GM23338 (cell line): Measurements from ENCODE around the gene VARS2. TPM values are rescaled to one million over a fixed set of nuclear protein-coding genes. Genes with fewer than 3 reads are reported as not detected.

ENCODE experiments used
- ATAC-seq: fragments of 200-7000 bp; cut with Tn5 transposase; 3 replicates; pipeline ENCODE4 v1.9.1; 2020
- DNase-seq: peaks from one replicate; pipeline ENCODE4 v3.0.0-alpha.2; 2015; ENCODE audit warnings: low spot score
- H2AFZ ChIP-seq: fragments of 200-600 bp; sonication (generic); 2 replicates; pipeline ENCODE4 v1.8.0; 2016; ENCODE audit warnings: antibody characterized with exemption, mild to moderate bottlenecking, moderate library complexity
- H3F3A ChIP-seq: fragments of 200-600 bp; sonication (generic); replicated peaks from 2 replicates; pipeline ENCODE4 v1.8.0; 2017; ENCODE audit warnings: antibody characterized with exemption, mixed run types, low read depth
- H3K27ac ChIP-seq: fragments of 200-600 bp; sonication (generic); 2 replicates; pipeline ENCODE4 v1.6.1; 2016; ENCODE audit warnings: low read depth
- H3K27me3 ChIP-seq: fragments of 200-600 bp; sonication (generic); 2 replicates; pipeline ENCODE4 v1.8.0; 2016; ENCODE audit warnings: mild to moderate bottlenecking, mixed run types, moderate library complexity; ENCODE audit not compliant: insufficient read depth
- H3K36me3 ChIP-seq: fragments of 200-600 bp; sonication (generic); 2 replicates; pipeline ENCODE4 v1.8.0; 2016; ENCODE audit warnings: mild to moderate bottlenecking; ENCODE audit not compliant: insufficient read depth
- H3K4me1 ChIP-seq: fragments of 200-600 bp; sonication (generic); 2 replicates; pipeline ENCODE4 v1.8.0; 2016; ENCODE audit warnings: mild to moderate bottlenecking, moderate library complexity; ENCODE audit not compliant: insufficient read depth
- H3K4me2 ChIP-seq: fragments of 200-600 bp; sonication (generic); 2 replicates; pipeline ENCODE4 v1.7.1; 2017; ENCODE audit warnings: mixed run types
- H3K4me3 ChIP-seq: fragments of 200-600 bp; sonication (generic); 2 replicates; pipeline ENCODE4 v1.6.1; 2016; ENCODE audit warnings: mixed run types
- H3K79me2 ChIP-seq: fragments of 200-600 bp; sonication (generic); replicated peaks from 2 replicates; pipeline ENCODE4 v1.8.0; 2017; ENCODE audit warnings: mild to moderate bottlenecking; ENCODE audit not compliant: insufficient read depth
- H3K9me2 ChIP-seq: fragments of 200-600 bp; sonication (generic); 2 replicates; pipeline ENCODE4 v1.8.0; 2017; ENCODE audit not compliant: insufficient read depth
- H4K20me1 ChIP-seq: fragments of 200-600 bp; sonication (generic); replicated peaks from 2 replicates; pipeline ENCODE4 v1.8.0; 2017; ENCODE audit warnings: mild to moderate bottlenecking; ENCODE audit not compliant: insufficient read depth
- H3K27ac Mint-ChIP-seq: 2 replicates; pipeline ENCODE4 v1.8.0; 2020; ENCODE audit warnings: inconsistent platforms, mild to moderate bottlenecking, moderate library complexity, mixed read lengths
- H3K27me3 Mint-ChIP-seq: 3 replicates; pipeline ENCODE4 v1.8.0; 2022; ENCODE audit warnings: low read depth, mild to moderate bottlenecking, moderate library complexity, mixed read lengths, inconsistent platforms; ENCODE audit not compliant: insufficient read depth, poor library complexity
- H3K36me3 Mint-ChIP-seq: 3 replicates; pipeline ENCODE4 v1.8.0; 2021; ENCODE audit warnings: low read depth, mild to moderate bottlenecking, inconsistent platforms, moderate library complexity, mixed read lengths
- H3K4me1 Mint-ChIP-seq: 3 replicates; pipeline ENCODE4 v1.8.0; 2020; ENCODE audit warnings: mild to moderate bottlenecking, inconsistent platforms, mixed read lengths
- H3K4me3 Mint-ChIP-seq: 3 replicates; pipeline ENCODE4 v1.8.0; 2021; ENCODE audit warnings: moderate library complexity, mild to moderate bottlenecking, inconsistent platforms, mixed read lengths
- H3K9me3 Mint-ChIP-seq: 3 replicates; pipeline ENCODE4 v1.8.0; 2020; ENCODE audit warnings: moderate library complexity, mild to moderate bottlenecking, inconsistent platforms, mixed read lengths
- CREB1 ChIP-seq: fragments of 250-450 bp; sonication (Bioruptor Pico); IDR thresholded peaks from 2 replicates; pipeline ENCODE4 v1.5.0; 2020; ENCODE audit warnings: low read depth, mild to moderate bottlenecking, moderate library complexity
- EZH2phosphoT487 ChIP-seq: fragments of 200-600 bp; sonication (generic); IDR thresholded peaks from one replicate; pipeline ENCODE4 v1.8.1; 2018; ENCODE audit warnings: antibody characterized with exemption; ENCODE audit not compliant: unreplicated experiment
- JUNB ChIP-seq: IDR thresholded peaks from one replicate; pipeline ENCODE4 v1.6.1; 2016; ENCODE audit warnings: antibody characterized with exemption; ENCODE audit not compliant: unreplicated experiment
- NANOG ChIP-seq: IDR thresholded peaks from 2 replicates; pipeline ENCODE4 v1.6.1; 2016; ENCODE audit warnings: antibody characterized with exemption, borderline replicate concordance
- POLR2AphosphoS5 ChIP-seq: IDR thresholded peaks from 2 replicates; pipeline ENCODE4 v1.6.1; 2016; ENCODE audit warnings: antibody characterized with exemption, low read depth
- REST ChIP-seq: IDR thresholded peaks from one replicate; pipeline ENCODE4 v1.6.1; 2018; ENCODE audit warnings: antibody characterized with exemption; ENCODE audit not compliant: unreplicated experiment
- ZNF114 ChIP-seq: fragments of 250-450 bp; sonication (Bioruptor Pico); IDR thresholded peaks from 2 replicates; pipeline ENCODE4 v1.5.0; 2020; ENCODE audit warnings: mild to moderate bottlenecking, moderate library complexity
- ZNF331 ChIP-seq: fragments of 250-450 bp; sonication (Bioruptor Pico); IDR thresholded peaks from 2 replicates; pipeline ENCODE4 v1.5.0; 2020; ENCODE audit warnings: low read depth, mild to moderate bottlenecking, moderate library complexity
- polyA plus RNA-seq: library from polyadenylated mRNA; unstranded; fragments of >200 nt; fragmentation: Nextera tagmentation; extraction: Ambion mirVana; gene quantifications from 2 replicates; pipeline ENCODE4 v1.2.1, GENCODE V29; 2016
- total RNA-seq: library from RNA; depleted of rRNA; stranded (reverse); fragments of >200 nt; shearing (Covaris generic); gene quantifications from 2 replicates; pipeline ENCODE4 v1.2.3, GENCODE V29; 2014
- TF ChIP-seq, protein P1 (sequence below): fragments of 250-450 bp; sonication (Bioruptor Pico); IDR thresholded peaks from 2 replicates; pipeline ENCODE4 v1.5.0; 2020; ENCODE audit warnings: mild to moderate bottlenecking, moderate library complexity

The VARS2 gene
- total and polyA plus RNA-seq, 2 experiments from 2014 or later, result 13.7 to 36.4 TPM

- TF ChIP-seq, protein P1, sequence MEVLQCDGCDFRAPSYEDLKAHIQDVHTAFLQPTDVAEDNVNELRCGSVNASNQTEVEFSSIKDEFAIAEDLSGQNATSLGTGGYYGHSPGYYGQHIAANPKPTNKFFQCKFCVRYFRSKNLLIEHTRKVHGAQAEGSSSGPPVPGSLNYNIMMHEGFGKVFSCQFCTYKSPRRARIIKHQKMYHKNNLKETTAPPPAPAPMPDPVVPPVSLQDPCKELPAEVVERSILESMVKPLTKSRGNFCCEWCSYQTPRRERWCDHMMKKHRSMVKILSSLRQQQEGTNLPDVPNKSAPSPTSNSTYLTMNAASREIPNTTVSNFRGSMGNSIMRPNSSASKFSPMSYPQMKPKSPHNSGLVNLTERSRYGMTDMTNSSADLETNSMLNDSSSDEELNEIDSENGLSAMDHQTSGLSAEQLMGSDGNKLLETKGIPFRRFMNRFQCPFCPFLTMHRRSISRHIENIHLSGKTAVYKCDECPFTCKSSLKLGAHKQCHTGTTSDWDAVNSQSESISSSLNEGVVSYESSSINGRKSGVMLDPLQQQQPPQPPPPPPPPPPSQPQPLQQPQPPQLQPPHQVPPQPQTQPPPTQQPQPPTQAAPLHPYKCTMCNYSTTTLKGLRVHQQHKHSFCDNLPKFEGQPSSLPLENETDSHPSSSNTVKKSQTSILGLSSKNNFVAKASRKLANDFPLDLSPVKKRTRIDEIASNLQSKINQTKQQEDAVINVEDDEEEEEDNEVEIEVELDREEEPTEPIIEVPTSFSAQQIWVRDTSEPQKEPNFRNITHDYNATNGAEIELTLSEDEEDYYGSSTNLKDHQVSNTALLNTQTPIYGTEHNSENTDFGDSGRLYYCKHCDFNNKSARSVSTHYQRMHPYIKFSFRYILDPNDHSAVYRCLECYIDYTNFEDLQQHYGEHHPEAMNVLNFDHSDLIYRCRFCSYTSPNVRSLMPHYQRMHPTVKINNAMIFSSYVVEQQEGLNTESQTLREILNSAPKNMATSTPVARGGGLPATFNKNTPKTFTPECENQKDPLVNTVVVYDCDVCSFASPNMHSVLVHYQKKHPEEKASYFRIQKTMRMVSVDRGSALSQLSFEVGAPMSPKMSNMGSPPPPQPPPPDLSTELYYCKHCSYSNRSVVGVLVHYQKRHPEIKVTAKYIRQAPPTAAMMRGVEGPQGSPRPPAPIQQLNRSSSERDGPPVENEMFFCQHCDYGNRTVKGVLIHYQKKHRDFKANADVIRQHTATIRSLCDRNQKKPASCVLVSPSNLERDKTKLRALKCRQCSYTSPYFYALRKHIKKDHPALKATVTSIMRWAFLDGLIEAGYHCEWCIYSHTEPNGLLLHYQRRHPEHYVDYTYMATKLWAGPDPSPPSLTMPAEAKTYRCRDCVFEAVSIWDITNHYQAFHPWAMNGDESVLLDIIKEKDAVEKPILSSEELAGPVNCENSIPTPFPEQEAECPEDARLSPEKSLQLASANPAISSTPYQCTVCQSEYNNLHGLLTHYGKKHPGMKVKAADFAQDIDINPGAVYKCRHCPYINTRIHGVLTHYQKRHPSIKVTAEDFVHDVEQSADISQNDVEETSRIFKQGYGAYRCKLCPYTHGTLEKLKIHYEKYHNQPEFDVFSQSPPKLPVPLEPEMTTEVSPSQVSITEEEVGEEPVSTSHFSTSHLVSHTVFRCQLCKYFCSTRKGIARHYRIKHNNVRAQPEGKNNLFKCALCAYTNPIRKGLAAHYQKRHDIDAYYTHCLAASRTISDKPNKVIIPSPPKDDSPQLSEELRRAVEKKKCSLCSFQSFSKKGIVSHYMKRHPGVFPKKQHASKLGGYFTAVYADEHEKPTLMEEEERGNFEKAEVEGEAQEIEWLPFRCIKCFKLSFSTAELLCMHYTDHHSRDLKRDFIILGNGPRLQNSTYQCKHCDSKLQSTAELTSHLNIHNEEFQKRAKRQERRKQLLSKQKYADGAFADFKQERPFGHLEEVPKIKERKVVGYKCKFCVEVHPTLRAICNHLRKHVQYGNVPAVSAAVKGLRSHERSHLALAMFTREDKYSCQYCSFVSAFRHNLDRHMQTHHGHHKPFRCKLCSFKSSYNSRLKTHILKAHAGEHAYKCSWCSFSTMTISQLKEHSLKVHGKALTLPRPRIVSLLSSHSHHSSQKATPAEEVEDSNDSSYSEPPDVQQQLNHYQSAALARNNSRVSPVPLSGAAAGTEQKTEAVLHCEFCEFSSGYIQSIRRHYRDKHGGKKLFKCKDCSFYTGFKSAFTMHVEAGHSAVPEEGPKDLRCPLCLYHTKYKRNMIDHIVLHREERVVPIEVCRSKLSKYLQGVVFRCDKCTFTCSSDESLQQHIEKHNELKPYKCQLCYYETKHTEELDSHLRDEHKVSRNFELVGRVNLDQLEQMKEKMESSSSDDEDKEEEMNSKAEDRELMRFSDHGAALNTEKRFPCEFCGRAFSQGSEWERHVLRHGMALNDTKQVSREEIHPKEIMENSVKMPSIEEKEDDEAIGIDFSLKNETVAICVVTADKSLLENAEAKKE (CRISPR knock-in tag), result no peak
- TF ChIP-seq NANOG, result no peak
- no peak for TF ChIP-seq ZNF114 (CRISPR knock-in tag)
- TF ChIP-seq POLR2AphosphoS5, result no peak
- no peak for TF ChIP-seq JUNB
- TF ChIP-seq EZH2phosphoT487, result no peak
Observed at GRCh38 chr6:30963641-30964040, 49.6 kb downstream of the VARS2 start (continued).

GRCh38 chr6:30964075-30964474 lies 50.0 kb downstream of the VARS2 start:
- Histone ChIP-seq H3K4me1 (no peaks in the 10 kb centered on the region), H2AFZ (no peak overlapping the region), H3K79me2 (no peaks in the 10 kb centered on the region), H3K36me3 (no peaks in the 10 kb centered on the region), H3K4me3 (no peak overlapping the region), H3F3A (no peaks in the 10 kb centered on the region), H3K4me2 (no peak overlapping the region), H3K27ac (no peak overlapping the region), H3K27me3 (no peaks in the 10 kb centered on the region), H4K20me1 (no peaks in the 10 kb centered on the region), H3K9me2 (0 out of 2 replicates have a peak, but pooled peaks cover 11% of the 10 kb centered on the region)
- H3K27ac Mint-ChIP-seq, result no peak overlapping the region
- no peaks in the 10 kb centered on the region; the same call in 2 of the 3 replicates for H3K4me1 Mint-ChIP-seq
- DNase-seq (no peak), ATAC-seq (no peak)
- H3K36me3 Mint-ChIP-seq, result no peaks in the 10 kb centered on the region; the same call in 2 of the 3 replicates
- peaks cover 7% of the 10 kb centered on the region for H3K9me3 Mint-ChIP-seq
- no peak overlapping the region for H3K4me3 Mint-ChIP-seq
- peaks cover 1% of the 10 kb centered on the region for H3K27me3 Mint-ChIP-seq
- TF ChIP-seq EZH2phosphoT487, result no peak
- no peak for TF ChIP-seq CREB1 (CRISPR knock-in tag)
- no peak for TF ChIP-seq REST
- no peak for TF ChIP-seq ZNF331
